Left colon (tissue), 2 donors: ENCODE results near the gene PIEZO2. TPM values are rescaled to one million over a fixed set of nuclear protein-coding genes. Genes with fewer than 3 reads are reported as not detected.
"Not testable (repeated sequence)": the region's sequence is repeated elsewhere in the genome, so short reads cannot be mapped to it uniquely, and the experiment has no call there.

Source experiments
- ATAC-seq: fragments of 200-7000 bp; cut with Tn5 transposase; one replicate; pipeline ENCODE4 v1.9.1; 2020; ENCODE audit warnings: mild to moderate bottlenecking, moderate library complexity
- DNase-seq, 2 donors: peaks; one replicate each; pipeline ENCODE4 v3.0.0-alpha.2; 2020
- intact Hi-C, 2 donors: fragments of 100-400 bp; cut with DNase I in 1 of 2; cut with micrococcal nuclease in 1 of 2; formaldehyde crosslinking; loops; one replicate each; pipeline versions ENCODE4 v1.11.2 to v1.14.0; 2022; cut with DNase I, micrococcal nuclease
- long read RNA-seq: library from polyadenylated mRNA; unstranded; transcript quantifications from one replicate; pipeline ENCODE4 v2.0.0, GENCODE V29; 2021
- total RNA-seq, 2 donors: library from RNA; stranded (reverse); fragmentation: NEBNext Ultra II Directional; extraction: Animal tissue kit (Norgen Biotek cat#: 25700); gene quantifications; one replicate each; pipeline ENCODE4 v1.2.1, GENCODE V29; 2021
- donor health status: DM: no; HTN: no; CAD: no.
- donor health status: DM: yes; HTN: yes; CAD: no.

The PIEZO2 gene
- total RNA-seq = 1 to 10 TPM; 1.3 to 1.4 TPM
- long read RNA-seq, partial matches to known transcripts = 2 of 2 reads
- long read RNA-seq, other reads (novel, unspliced or antisense) = 0 of 2 reads

DNA sequence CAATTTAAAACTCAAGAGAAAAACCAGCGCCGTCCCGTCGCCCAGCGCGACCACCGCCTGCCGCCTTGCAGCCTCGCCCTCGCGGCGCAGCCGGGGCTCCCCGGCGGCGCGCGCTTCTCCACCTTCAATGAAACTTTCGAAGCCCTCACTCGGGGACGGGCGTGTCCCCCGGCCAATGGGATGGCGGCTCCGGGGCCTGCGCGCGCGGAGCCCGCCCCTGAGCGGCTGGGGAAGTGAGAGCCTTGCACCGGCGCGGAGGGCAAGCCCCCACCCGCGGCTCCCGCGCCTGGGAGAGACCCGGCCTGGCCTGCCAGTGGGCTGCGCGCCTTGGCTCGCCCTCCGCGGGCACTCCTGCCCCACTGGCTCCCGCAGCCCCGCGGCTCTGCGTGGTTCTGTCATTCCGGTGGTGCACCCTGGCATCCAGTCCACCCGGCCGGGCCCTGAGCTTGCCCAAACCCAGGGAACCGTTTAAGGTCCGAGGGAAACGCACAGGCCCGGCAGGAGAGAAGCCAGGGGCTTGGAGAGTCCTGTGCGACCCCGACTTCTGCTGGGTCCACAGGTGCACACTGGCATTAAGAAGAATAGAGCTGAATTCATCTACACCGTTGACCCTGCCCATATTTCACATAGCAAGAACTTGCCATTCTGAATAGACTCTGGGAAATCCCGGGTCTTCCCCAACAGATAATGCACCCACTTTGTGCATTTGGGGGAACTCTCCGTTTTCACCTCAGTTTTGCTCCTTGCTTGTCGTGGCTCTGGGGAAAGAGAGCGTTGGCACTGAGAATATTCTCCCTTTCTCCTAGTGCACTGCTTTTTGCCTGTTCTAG lies at the start of gene PIEZO2:
Gene PIEZO2 (minus strand): TSS at position 129 of the 830 bp plus-strand sequence. CDS start 981 bp downstream, outside the sequence.
- ATAC-seq = no peak
- peak in 1 of 2 donors; percentile 18 for DNase-seq
- intact Hi-C loops = loop anchor here (5.0 to 10.0 kb wide), 2 partner anchors 295 to 587 kb away; no protein-coding TSS in a partner anchor

GRCh38 chr18:11183637-11184036 lies 34.3 kb upstream of the PIEZO2 start:
- DNase-seq (no peak), ATAC-seq (no peak)
- intact Hi-C loops = no loop called here

DNA sequence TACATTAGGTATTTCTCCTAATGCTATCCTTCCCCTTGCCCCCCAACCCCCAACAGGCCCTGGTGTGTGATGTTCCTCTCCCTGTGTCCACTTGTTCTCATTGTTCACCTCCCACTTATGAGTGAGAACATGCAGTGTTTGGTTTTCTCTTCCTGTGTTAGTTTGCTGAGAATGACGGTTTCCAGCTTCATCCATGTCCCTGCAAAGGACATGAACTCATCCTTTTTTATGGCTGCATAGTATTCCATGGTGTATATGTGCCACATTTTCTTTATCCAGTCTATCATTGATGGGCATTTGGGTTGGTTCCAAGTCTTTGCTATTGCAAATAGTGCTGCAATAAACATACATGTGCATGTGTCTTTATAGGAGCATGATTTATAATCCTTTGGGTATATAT lies 32.3 kb upstream of the PIEZO2 start:
- DNase-seq, intact Hi-C loops: not testable (repeated sequence)

DNA sequence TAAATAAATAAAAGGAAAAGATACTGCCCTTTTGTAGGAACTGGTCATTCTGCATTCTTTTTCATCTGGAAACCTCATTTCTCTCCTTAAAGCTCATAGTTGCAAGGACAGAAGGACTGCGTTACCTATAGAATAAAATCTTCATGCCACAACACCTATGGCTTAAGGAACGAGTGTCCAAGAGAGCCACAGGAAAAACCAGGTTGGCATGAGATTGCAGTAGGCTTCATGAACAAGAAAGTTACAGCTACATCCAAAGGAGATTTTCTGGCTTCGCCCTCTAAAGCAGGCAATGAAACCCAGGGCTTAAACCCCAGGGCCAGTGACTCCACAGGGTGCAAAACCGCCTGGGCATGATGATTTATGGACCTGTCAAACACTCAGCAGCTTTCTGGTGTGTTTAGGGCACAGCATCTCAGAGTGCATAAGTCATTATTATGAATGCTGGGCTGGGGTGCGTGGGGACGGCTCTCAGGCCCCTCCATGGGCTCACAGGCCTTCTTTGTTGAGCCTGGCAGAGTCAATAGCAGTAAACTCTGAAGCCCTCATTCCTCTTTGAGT lies 30.7 kb upstream of the PIEZO2 start:
- no peak for ATAC-seq
- intact Hi-C loops = no loop called here
- no peak for DNase-seq

More for the DNA sequence above, 32.3 kb upstream of the PIEZO2 start:
- ATAC-seq = not testable (repeated sequence)

DNA sequence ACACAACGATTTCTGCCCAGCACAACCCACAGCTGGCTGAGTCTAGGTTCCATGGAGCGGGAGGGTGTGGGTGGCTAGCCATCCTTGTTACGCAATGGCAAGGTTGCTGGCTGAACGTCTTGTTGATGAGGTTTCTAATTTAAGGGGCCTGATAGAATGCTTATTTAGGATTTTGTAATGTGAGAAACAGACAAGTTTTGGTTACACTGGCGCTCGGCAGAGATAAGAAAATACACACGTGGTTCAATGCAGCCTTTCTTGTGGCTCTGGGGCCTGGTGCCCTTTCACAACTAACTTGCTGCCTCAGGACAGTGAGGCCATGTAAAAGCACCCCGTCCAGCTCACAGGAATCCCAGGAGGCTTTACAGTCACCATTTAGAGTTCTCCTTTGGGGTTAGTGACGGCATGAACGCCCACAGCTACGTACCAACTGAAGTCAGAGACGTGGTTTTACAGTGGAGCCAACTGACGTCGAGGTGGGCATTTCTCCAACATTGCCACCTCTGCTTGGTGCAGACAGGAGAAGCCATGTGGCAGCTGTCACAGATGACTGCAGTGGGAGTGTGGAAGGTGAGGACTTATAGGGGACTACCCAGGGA lies 29.7 kb upstream of the PIEZO2 start:
- ATAC-seq = no peak
- intact Hi-C loops = no loop called here
- no peak for DNase-seq

DNA sequence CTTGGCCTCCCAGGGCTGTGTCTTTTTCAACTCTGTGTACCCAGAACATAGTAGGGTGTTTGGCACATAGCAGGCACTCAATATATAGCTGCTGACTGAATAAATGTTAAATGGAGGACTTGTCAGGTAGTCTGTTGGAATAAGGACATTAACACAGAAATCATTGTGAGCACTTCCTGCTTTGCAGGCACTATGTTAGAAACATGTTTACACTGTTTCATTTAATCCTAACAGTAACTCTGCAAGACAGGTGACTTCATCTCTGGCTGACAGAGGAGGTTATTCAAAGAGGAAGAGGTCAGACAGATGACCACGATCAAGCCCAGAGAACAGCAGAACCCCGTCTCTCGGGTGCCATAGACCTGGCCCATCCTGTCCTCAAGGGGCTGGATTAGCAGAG lies 28.0 kb upstream of the PIEZO2 start:
- DNase-seq (no peak), ATAC-seq (no peak)
- intact Hi-C loops = no loop called here

- intact Hi-C loops = no loop called here
- no peak for DNase-seq
- no peak for ATAC-seq
Measured at GRCh38 chr18:11176481-11176881, 27.1 kb upstream of the PIEZO2 start.

DNA sequence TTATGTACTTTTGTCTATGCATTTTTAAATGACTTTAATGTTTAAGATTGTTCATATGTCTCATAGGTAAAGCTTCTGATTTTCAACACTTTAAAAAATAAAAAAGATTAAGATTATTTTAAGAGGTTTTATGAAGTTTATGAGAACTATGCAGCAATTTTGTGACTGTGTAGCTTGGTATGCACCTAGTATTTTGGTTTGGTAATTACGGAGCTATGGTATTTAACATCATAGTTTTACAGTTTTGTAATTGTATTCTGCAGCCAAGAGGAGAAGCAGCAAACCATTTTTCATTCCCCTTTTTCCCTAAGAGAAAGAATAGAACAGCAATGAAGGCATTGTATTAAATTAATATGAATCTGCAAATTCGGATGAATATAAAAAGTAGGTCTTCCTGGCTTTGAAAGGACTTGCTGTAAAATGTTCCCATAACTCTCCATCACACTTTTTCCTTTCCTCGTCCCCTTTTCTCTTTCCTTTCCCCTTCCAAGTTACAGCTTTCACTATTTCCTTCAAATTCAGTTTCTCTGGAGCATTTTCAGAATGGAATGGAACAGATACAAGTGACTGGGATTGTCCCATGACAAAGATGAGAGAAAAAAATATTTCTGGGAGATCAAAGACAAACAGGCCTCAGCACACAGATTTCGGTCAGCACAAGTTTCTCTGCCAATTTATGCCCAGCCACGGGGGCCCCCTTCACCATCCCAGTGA lies 26.1 kb upstream of the PIEZO2 start:
- intact Hi-C loops = no loop called here
- ATAC-seq (no peak), DNase-seq (no peak)

DNA sequence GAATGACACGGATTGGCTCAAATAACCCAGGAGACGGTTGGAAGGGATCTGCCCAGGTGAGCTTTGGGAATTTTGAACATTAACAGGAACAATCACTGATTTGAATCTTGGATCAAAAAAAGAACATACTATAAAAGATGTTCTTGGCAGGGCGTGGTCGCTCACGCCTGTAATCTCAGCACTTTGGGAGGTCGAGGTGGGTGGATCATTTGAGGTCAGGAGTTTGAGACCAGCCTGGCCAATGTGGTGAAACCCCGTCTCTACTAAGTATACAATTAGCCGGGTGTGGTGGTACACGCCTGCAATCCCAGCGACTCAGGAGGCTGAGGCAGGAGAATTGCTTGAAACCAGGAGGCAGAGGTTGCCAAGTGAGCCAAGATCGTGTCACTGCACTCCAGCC lies 24.8 kb upstream of the PIEZO2 start:
- DNase-seq, intact Hi-C loops, ATAC-seq: not testable (repeated sequence)

DNA sequence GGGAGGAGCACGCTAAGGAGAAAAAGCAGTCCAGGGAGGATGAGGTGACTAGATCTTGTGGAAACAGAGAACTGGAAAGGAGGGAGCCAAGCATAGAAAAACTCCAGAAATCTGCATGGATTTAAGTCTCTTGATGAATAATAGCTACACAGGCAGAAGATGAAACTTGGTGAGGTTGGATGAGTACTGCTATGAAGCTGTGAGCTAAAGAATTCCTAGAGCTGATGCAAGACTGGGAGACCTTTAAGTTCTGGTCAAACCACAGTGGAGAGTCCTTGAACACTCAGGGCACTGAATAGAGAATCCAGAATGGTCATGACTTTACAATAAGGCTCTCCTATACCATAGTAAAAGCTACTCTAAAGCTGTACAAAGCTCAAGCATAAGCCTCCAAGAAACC lies 18.4 kb upstream of the PIEZO2 start:
- DNase-seq = no peak
- intact Hi-C loops = no loop called here
- ATAC-seq = no peak

DNA sequence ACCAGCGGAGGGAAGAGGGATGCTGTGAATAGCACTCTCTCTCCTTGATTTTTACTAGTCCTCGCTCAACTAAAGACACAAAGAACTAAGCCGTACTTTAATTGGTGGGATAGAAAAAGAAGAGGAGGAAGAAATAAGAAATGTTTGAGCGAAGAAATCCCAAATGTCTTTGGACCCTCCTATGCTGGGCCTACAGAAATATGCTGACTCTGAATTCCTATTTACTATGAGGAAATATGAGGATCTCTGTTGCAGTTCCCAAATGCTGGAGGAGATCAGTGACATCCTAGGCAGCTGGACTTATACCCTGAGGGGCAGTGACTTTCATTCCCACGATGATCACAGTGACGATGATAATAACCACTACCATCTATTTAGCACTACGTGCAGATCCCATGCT lies 16.6 kb upstream of the PIEZO2 start:
- intact Hi-C loops = no loop called here
- DNase-seq (no peak), ATAC-seq (no peak)

GRCh38 chr18:11165138-11165537 lies 15.8 kb upstream of the PIEZO2 start:
- ATAC-seq (no peak), DNase-seq (no peak)
- intact Hi-C loops = no loop called here

GRCh38 chr18:11163665-11164064 lies 14.3 kb upstream of the PIEZO2 start:
- DNase-seq (peak in 1 of 2 donors; percentile 27), ATAC-seq (peak; percentile 29)
- intact Hi-C loops = no loop called here

DNA sequence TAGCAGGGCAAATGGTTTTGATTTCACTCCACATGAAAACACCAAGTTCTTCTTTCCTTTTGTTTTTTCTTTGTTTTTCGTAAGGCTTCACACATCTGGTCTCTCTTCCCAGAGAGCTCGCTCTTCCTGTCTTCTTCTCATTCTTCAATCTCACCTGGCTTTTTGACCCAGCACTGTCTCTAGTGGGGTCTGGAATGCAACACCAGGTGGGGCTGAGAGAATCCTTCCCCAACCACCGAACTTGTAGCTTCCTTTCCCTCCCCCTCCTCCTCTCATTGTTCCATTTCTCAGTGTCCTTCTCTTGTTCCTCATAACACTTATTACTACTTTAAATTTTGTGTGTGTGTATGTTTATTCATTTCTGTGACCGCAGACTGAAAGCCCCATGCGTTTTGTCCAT lies 13.5 kb upstream of the PIEZO2 start:
- intact Hi-C loops = no loop called here
- DNase-seq = no peak
- no peak for ATAC-seq

DNA sequence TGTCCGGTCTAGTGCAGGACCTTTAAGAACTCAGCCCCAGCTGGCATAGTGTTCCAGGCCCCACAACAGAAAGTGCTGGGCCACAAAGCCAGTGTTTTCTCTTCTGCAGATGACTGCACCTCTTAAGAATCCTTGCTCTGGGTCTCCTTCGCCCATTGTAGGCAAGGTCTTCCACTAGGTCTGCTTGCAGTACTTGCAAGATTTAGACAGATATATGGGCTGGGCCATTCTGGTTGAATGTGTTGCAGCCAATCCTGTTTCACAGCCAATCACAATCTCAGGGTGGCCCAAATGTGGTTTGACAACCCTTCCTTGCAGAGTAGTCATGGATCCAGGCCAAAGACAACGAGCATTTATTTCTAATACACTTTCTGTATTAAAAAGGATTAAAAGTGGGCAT lies 13.1 kb upstream of the PIEZO2 start:
- ATAC-seq (no peak), DNase-seq (no peak)
- intact Hi-C loops = no loop called here

- intact Hi-C loops = no loop called here
- DNase-seq = no peak
- no peak for ATAC-seq
Measured at GRCh38 chr18:11160313-11160712, 10.9 kb upstream of the PIEZO2 start.

GRCh38 chr18:11159844-11160243 lies 10.5 kb upstream of the PIEZO2 start:
- DNase-seq (no peak), ATAC-seq (no peak)
- intact Hi-C loops = loop anchor here (10.0 kb wide), 1 partner anchor 305 kb away; no protein-coding TSS in a partner anchor

DNA sequence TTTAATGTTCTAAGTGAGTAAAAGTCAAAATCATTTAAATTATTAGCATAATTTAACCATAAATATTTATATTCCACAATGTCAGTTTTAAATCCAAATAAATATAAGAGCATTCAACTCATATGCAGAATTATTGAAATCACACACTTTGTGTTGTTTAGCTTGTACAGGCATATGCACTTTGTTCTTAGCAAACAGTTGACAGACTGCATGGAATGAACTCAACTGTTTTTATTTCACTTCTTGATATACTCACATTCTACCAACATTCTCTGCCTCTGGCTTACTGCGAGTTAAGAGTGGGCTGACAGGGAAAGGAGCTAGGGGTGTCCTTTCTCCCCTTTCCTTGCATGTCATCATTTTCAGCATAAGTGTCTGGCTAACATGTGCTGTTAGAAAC lies 7.6 kb upstream of the PIEZO2 start:
- DNase-seq (no peak), ATAC-seq (no peak)
- intact Hi-C loops = loop anchor here (10.0 kb wide), 1 partner anchor 302 kb away; no protein-coding TSS in a partner anchor
